GM18499 (cell line): ENCODE data around the gene MCM9.
"Not testable (repeated sequence)": the region's sequence is repeated elsewhere in the genome, so short reads cannot be mapped to it uniquely, and the experiment has no call there.

ENCODE experiments used
- ATAC-seq: cut with Tn5 transposase; IDR thresholded peaks from one replicate; pipeline ENCODE4 v1.9.1; 2021; ENCODE audit warnings: moderate number of reproducible peaks; ENCODE audit not compliant: insufficient read depth, unreplicated experiment

MCM9 gene

DNA sequence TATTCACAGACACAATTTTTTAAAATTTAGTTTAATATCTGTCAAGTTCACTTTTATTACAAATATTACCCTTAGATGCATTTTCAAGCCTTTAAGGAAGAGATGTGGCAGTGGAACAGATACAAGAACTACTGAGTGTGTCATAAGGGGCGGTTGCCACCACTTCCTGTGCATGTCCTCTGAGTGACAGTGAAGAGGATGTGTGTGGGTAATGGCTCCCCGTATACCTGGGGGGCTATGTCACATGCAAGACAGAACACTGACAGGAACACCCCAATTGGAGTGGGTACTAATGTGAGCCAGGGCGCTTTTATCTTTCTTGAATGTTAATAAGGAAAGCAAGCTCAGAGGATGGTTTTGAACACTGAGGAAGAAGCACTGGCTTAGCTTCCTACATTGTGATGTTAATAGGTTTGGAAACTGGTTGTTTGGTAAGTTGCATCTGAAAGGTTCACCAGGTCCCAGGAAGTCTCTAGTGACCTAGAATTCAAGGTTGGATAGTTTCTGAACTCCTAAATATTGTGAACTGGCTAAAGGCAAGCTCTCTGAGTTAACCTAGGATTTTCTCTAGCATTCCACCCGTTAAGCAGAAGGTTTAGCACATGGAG, 124.4 kb downstream of the MCM9 start:
- ATAC-seq, result peak; percentile 76

DNA sequence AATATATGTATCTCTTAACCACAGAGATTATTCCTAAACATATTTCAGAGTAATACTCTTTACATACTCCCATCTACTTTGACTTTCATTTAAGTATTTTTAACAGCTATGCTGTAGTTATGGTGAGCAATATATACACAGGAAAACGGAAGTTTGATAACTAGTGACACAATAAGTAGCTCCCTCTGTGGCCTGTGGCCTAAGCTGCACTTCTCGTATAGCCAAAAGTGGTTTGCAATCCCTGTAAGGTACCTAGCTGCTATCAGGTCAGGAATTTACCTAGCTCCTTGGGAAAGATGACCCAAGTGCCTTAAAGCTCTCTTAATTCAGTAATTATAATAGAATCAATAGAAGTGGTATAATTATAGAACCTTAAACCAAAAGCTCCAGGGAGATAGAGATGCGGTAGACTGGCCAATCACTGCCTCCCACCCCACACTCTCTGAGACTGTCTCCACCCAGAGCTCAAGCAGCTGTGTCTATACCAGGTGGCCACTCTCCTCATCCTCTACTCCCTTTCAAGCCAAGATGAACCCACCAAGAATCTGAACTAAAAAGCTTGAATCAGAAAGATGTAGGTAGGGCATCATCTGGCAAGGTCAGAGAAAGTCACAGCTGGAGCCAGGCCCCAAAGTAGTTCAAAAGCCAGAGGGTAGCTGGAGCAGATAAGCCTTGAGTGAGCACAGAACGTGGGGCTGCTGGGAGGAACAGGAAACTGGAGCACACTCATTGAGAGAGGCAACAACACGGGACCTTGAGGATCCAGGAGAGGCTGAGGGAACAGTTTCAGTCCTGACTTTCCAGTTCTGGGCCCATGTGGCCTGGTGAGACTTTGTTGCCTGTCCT, 125.9 kb downstream of the MCM9 start:
- ATAC-seq, result peak; percentile 49

DNA sequence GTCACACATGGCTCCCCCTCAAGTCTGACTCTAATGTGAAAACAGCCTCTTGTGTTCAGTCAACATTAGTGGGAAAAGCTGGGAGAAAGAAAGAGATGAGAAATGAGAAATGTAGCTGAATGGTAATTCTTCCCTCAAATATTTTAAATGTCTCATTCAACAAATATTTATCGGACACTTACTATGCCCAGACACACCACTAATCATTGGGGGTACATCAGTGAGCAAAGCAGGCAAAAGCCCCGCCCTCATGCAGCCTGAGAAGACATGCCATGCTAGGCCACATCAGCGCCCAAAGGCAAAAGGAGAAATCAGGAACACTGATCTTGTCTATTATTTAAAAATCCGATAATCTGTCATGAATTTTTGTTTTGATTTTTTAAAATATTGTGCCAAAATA, 130.9 kb downstream of the MCM9 start:
- ATAC-seq, result no peak

DNA sequence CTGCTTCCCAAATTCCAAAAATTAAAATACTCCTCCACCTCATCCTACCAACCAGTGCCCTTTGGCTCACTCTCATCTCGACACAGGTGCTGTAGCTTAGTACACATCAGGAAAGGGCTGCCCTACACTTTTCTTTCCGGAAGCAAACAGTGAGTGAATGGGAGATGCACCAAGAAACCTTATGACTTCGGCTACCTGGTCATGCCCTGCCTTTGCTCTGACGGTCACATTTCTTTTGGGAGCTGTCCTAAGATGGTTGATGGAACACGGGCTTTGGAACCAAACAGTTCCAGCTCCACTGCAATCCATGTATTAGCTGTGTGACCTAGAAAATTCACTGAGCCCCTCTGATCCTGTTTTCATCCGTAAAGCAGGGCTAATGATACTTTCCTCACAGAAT, 133.7 kb downstream of the MCM9 start:
- no peak for ATAC-seq

DNA sequence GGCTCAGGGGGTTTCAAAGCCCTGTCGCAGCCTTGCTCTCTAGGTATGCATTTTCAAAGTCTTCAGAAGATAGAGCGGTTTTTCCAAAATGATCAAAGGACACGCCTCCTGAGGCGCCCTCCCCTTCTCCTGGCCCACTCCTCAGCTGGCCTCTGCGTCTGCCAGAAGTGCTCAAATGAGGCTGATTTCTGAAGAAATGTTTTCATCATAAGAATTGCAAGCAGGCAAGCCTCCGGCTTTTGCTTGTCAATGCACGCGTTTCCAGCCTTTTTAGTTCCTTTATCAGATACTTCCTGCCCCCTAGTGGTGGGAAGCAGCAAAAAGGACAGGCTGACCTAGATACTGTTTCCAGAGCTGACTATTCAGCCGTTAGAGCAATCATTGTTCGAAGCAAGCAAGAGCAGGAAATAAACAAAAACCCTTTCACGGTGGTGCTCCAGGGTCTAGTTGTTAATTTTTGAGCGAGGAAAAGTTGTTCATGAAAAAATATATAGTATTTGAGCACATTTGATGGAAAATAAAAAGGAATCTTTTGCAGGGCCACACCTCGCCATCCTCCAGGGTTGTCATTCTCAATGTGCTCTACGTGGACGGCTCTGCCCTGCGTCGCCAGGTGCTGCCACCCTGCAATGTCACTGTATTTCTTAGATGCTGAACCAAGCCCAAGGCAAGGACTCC, 134.4 kb downstream of the MCM9 start:
- peak; percentile 87 for ATAC-seq

DNA sequence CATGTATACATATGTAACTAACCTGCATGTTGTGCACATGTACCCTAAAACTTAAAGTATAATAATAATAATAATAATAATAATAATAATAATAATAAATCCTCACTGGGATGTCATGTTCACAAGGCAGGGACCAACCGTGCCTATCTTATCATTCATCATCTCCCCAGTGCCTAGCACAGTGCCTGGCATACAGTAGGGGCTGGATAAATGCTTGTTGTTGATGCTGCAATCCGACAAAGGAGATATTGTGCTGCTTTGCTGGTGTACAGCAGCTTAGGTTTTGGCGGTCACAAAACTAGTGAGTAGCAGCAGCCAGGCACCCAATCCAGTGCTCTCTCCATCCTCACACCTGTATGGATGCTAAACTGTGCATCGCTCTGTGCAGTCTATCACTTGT, 135.1 kb downstream of the MCM9 start:
- no peak for ATAC-seq

DNA sequence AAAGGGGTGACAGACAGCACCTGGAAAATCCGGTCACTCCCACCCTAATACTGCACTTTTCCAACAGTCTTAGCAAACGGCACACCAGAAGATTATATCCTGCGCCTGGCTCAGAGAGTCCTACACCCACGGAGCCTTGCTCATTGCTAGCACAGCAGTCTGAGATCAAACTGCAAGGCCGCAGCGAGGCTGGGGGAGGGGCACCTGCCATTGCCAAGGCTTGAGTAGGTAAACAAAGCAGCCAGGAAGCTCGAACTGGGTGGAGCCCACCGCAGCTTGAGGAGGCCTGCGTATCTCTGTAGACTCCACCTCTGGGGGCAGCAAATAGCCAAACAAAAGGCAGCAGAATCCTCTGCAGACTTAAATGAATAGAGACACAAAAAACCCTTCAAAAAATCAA, 138.4 kb downstream of the MCM9 start:
- not testable (repeated sequence) for ATAC-seq

DNA sequence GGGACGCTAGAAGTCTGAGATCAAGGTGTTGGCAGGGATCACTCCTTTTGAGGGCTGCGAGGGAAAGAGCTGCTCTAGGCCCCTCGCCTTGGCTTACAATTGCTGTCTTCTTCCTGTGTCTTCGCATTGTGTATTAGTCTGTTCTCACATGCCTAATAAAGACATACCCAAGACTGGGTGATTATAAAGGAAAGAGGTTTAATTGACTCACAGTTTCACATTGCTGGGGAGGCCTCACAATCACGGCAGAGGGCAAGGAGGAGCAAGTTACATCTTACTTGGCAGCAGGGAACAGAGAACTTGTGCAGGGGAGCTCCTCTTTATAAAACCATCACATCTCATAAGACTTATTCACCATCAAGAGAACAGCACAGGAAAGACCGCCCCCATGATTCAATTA, 143.5 kb downstream of the MCM9 start:
- ATAC-seq, result no peak

DNA sequence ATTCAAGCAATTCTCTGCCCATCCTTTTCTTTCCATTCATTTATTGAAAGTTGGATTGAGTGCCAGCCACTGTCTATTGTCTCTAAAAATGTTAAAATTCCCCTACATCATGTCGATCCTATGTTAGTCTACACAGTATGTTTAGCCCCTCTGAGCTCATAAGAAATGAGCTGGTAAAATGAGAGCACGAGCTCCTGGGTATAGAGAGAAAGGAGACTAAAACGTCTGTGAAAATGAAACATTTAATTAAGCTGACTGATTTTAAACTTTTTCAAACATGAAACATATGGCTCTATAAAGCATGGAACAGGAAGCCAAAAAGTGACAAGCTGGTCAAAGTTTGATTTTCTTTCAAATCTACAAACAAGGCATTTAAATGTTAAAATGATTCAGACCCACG, 145.0 kb downstream of the MCM9 start:
- no peak for ATAC-seq

DNA sequence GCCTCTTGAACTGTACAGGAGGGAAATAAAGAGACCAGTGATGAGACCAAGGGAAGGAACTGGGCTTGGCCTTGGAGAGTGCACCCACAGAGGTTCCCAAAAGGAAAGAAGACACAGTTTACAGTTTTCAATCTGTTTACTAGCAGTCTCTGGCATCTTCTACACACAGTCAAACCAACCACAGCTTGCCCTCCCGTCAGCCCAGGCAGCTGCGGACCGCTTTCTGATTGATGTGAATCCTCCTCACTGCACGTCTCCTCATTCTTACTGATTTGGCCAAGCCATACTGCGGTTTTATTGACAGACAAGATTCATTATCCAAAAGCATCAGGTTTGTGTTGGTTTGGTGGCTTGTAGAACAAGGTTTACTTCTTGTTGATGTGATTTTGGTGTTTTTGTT, 145.5 kb downstream of the MCM9 start:
- no peak for ATAC-seq

DNA sequence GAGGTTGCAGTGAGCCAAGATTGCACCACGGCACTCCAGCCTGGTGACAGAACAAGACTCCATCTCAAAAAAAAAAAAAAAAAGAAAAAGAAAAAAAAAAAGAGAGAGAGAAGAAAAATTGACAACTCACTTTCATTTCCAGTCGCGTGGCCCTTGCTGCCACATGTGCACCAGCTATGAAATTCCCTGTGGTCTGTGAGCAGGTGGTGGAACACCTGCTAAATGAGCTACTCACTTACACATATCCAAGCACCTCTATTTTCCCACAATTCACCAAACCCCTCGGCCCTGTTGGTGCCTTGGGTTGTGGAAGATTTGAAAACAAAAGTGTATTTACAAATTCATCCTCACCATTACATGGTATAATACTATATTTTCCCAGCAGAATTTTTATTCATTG, 146.3 kb downstream of the MCM9 start:
- no peak for ATAC-seq

DNA sequence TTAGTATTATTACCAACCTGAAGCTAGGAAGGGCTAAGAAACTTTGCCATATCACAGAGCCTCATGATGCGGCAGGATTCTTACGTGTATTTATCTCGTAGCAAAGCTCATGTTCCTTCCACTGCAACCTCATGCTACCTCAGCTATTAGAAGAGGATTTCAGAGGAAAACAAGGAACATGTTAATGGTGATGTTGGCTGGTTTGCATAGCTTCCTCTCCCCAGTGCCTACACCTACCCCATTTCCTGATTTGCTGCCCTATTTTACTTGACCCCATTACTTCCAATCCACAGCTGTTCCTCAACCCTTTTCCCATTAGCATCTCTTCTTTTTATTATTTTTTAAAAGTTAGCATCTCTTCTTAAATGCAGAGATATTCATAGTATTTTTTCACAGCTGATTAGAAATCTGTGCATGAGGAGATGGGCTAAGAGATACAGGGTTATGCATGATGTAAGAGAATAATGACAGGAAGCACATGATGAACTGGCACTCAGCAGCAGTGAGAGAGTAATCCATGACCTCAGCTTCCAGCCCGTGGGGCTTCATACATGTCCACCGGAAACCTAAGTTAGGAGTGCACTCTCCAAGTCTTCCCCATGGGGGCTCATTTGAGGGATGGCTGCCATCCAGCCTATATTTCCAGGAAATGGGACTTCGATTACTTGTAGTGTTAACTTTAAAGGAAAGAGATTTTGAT, 147.1 kb downstream of the MCM9 start:
- no peak for ATAC-seq

DNA sequence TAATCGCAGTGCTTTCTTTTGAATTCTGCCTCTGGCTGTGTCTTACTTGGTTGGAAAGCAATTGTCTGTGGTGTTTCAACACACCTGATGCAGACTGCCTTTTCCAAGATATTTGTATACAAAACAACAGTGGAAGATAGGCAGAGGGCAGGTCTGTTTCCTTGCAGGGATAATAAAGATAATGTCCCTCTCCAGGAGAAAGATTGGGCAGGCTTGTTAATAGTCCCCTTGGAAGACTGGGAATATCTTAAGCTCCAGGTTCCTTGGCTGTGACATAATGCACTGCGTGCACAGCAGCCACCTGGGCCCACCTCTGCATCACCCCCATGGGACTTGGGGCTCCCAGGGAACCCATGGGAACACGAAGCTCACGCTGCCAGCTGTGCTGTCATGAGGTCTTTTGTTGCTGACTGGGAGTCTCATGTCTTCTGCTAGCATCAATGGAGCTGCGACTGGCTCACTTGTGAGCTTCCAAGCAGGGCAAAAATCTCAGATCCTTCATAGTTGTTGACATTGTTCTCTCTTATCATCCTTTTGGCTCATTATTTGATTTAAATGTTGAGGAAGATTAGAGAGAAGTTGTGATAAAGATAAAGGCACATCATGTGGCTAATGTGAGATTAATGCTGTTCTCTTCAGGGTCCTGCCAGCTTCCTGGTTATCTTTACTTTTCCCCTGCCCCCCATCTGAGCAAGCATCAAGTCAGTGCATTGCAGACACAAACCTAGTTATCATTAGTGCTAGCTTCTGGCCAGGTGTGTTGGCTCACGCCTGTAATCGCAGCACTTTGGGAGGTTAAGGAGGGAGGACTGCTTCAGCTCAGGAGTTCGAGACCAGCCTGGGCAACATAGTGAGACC, 148.1 kb downstream of the MCM9 start:
- ATAC-seq, result no peak

DNA sequence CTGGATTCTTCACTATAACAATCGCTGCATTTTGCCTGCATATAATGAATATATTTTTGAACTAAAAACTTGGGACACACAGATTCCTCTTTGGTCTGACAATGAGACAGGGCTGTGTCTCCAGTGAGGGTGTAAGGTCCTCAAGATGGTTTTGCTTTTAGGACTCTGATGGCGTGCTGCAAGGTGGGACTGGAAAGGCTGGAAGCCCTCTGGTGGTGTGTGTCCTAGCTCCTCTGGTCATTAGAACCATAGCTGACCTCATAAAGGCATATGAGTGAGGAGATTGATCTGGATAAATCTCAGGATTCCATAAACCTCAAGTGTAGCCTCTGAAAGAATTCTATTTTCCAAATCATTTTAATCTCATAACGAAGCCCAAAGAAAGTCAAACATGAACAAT, 149.4 kb downstream of the MCM9 start:
- ATAC-seq, result no peak

DNA sequence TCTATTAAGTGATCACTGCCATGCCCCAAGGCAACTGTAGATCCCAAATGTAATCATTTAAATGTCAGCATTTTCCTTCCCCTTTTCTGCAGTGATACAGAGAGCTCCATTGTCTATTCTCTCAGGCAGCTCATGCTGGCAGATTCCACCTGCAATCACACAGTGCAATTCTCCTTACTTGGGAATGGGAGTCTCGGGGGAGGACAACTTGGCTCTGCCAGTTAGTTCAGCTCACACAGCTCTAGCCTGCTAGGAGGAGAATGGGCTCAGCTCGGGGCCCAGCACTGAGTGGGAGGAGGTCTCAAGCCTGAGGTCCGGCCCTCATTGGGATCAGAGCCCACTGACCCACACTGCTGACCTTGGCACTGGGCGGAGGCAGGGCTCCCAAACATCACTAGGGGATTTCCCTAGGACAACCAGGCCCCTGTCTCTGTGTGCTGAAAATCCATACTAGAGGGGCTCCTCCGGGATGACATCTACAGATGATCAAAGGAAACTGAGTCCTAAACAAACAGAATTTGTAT, 150.3 kb downstream of the MCM9 start:
- no peak for ATAC-seq

DNA sequence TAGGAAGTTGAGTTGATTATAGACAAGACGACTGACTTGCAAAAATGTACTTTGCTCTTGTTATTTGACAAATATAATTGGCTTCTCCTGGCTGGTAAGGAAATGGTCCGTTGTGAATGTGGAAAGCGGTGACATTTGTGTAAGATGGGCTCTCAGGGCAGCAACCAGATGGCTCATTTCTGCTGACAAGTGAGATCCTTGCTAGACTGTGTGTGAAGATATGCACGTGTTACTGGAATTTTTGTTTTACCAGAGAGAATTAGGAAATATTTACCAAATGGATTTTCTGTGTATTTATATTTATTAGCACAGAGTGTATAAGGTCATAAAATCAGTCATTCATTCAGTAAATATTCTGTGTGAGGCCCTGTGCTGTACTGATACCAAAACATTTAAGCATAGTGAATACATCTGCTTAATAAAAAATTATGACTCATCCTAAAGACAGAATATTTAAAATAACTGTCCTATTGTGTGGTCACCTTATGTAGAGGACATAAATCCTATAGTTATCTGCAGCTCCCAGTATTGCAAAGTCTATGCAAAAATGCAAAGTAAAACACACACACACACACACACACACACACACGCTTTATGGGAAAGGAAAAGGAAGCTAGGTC, 150.9 kb downstream of the MCM9 start:
- ATAC-seq, result no peak

DNA sequence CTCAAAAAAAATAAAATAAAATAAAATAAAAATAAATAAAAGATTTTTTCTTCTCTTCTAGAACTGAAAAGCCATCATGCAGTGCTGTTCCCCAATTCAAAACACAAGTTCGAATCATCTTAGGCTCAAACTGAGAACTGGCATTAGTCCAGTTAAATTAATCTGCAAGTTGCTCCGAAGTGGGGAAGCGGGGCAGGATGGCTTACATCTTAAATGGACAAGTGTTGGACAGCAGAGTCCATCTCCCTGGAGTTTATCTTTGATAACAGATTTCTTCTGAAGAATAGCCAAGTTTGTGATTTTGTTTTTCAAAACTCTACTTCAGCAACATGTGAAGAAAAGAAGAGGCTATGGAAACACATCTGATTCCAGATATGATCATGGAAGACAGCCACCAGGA, 152.3 kb downstream of the MCM9 start:
- no peak for ATAC-seq

DNA sequence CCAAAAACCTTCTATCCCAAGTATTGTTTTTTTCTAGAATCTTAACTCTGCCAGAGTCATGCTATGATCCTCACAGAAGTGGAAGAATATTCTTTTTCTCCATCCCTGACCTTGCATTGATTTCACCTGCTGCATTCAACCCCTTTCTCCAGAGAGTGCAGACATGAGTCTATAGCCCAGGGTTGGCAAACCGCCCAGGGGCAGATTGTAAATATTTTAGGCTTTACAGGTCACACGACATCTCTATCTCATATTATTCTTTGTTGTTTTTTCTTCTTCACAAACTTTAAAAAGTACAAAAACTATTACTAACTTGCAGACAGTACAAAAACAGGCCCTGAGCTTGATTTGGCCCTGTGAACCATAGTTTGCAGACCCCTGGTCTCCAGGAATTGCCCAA, 153.1 kb downstream of the MCM9 start:
- ATAC-seq, result no peak

DNA sequence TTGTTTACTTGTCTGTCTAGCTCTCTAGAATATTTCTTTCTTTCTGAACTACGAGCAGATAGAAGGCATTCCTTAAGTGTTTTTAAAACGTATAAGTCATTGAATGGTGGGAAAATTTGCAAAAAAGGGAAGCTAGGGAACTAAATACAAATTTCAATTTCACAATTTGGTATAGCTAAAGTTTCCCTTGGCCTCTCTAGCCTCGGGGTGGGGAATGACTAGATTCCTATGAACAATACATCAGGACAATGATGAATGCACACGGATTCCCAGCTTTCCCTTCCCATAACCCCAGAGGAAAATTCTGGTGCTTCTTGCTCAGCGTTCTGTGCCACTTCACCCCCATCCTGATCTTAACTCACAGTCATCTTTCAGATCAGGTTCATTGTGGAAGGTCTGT, 154.3 kb downstream of the MCM9 start:
- ATAC-seq, result no peak
